GM21526 (cell line): ENCODE measurements around the gene TBX5.
"Not testable (repeated sequence)": the region's sequence is repeated elsewhere in the genome, so short reads cannot be mapped to it uniquely, and the experiment has no call there.

Source experiments
- ATAC-seq: cut with Tn5 transposase; IDR thresholded peaks from one replicate; pipeline ENCODE4 v1.9.1; 2021; ENCODE audit warnings: moderate library complexity; ENCODE audit not compliant: unreplicated experiment, low FRiP score

The TBX5 gene

GRCh38 chr12:114393569-114393968 lies 12.4 kb downstream of the TBX5 start:
- no peak for ATAC-seq

- no peak for ATAC-seq
These were observed 13.0 kb downstream of the TBX5 start for GRCh38 chr12:114392909-114393308.

- ATAC-seq = no peak
These were observed 14.9 kb downstream of the TBX5 start for GRCh38 chr12:114391088-114391487.

GRCh38 chr12:114384739-114385138 lies 21.2 kb downstream of the TBX5 start:
- ATAC-seq = no peak

- no peak for ATAC-seq
These were observed 24.8 kb downstream of the TBX5 start for GRCh38 chr12:114381177-114381576.

- ATAC-seq = no peak
These were observed 34.2 kb downstream of the TBX5 start for GRCh38 chr12:114371733-114372132.

- no peak for ATAC-seq
These were observed 34.7 kb downstream of the TBX5 start for GRCh38 chr12:114371250-114371649.

- no peak for ATAC-seq
These were observed 37.1 kb downstream of the TBX5 start for GRCh38 chr12:114368685-114369452.

GRCh38 chr12:114361992-114362391 lies 44.0 kb downstream of the TBX5 start:
- no peak for ATAC-seq

- ATAC-seq = no peak
These were observed 44.4 kb downstream of the TBX5 start for GRCh38 chr12:114361545-114361944.

GRCh38 chr12:114360485-114360884 lies 45.5 kb downstream of the TBX5 start:
- ATAC-seq = no peak

- no peak for ATAC-seq
These were observed 50.4 kb downstream of the TBX5 start for GRCh38 chr12:114355389-114356088.

- ATAC-seq = not testable (repeated sequence)
These were observed 56.7 kb downstream of the TBX5 start for GRCh38 chr12:114349239-114349638.

GRCh38 chr12:114347861-114348260 lies 58.1 kb downstream of the TBX5 start:
- ATAC-seq = no peak

- no peak for ATAC-seq
These were observed 61.1 kb downstream of the TBX5 start for GRCh38 chr12:114344831-114345230.

- no peak for ATAC-seq
These were observed 61.7 kb downstream of the TBX5 start for GRCh38 chr12:114344303-114344663.

GRCh38 chr12:114343585-114344302 lies 62.2 kb downstream of the TBX5 start:
- ATAC-seq = no peak

- ATAC-seq = no peak
These were observed 63.3 kb downstream of the TBX5 start for GRCh38 chr12:114342656-114343055.

- ATAC-seq = no peak
These were observed 64.3 kb downstream of the TBX5 start for GRCh38 chr12:114341635-114342034.

- no peak for ATAC-seq
These were observed 65.7 kb downstream of the TBX5 start for GRCh38 chr12:114340231-114340630.

GRCh38 chr12:114339626-114340025 lies 66.3 kb downstream of the TBX5 start:
- no peak for ATAC-seq
